LoVo (cell line): Measurements from ENCODE around the gene CTDSP2.
A peak's percentile ranks its signal among the peaks of the same experiment; 100 is the strongest.
"Not testable (repeated sequence)": the region's sequence is repeated elsewhere in the genome, so short reads cannot be mapped to it uniquely, and the experiment has no call there.

ENCODE experiments used
- DNase-seq: peaks from one replicate; pipeline ENCODE4 v3.0.0-alpha.2; 2016; ENCODE audit warnings: low spot score

The CTDSP2 gene

DNA sequence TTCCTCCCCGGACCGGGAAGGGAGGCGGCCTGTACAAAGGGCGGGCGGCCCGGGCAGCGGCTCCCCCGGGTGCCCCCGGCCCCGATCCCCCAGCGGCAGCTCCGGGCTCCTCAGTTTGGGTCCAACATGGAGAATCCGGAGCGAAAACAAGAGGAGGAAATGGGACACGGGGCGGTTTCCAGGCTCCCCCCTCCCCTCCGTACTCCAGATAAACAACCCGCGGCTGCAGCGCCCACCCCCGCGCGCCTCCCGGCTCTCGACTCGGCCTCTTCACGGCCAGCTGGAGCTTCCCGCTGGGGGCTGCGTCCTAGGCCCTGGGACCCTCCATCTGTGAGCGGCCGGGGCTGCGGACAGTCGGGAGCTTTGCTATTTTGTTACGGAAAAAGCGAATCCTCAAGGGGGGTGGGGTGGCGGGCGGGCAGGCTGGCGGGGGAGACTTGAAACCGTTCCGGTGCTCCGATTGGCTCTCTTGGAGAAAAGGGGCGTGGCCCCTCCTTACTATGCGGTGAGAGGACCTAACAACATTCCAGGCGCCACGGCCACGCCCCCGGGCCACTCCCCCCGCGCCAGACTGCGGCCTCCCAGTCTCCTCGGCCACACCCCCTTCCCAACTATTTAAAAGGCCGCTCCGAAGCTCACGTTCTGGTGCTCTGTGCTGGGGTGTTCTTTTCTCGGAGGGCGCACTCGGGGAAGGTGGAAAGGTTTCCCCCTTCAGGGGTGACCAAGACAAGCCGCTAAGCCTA, at the start of gene CTDSP2:
TSS of gene CTDSP2 (minus strand) at position 153 of the 743 bp plus-strand sequence. CDS start 294 bp downstream, outside the sequence.
- peak; percentile 100 for DNase-seq

DNA sequence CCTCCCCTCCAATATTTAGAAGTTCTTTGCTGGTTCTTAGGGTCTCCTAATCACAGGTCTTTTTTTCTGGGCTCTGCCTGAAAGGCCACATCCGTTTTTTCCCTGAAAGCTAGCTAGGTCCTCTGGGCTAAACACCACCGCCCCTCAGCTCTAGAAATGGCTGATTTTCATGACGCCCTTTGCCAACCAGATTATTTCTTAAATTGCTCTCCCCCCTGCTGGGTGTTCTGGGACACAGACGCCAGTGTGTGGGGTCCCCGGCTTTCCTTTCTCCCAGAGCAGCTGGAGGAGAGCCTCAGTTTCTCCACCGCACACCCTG, 49.5 kb upstream of the CTDSP2 start:
- no peak for DNase-seq

DNA sequence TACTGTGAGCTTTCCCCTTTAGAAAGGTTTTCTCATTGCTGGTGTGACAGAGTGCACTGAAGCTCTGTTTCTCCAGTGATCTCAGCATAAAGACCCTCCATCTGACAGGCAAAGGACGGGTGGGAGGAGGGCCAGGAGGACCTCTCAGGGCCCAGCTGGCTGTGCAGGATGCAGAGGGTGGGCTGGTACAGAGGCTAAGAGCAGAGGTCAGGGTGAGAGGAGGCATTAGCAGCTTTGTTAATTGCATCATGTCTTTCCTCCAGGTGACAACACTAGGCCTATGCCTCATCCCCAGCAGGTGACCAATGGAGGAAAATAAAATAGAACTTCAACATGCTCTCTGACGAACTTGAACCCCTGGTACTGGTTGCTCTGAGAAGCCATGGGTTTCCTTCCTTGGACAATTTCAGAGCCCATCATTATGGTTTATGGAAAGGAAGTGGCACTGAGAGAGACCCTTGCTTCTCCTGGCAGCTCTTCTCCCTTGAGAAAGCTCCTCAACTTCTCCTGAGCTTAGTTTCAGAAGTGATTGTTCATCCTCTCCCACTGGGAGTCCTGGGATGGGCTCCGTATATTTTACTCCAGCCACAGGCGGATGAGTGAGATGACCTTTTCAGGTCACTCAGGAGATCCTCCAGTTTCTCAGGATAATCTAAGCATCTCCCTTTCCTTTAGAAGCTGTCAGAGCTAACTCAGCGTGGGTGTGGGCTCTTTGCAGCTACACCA, 49.0 kb upstream of the CTDSP2 start:
- no peak for DNase-seq

- DNase-seq, result no peak
These were observed 48.1 kb upstream of the CTDSP2 start for GRCh38 chr12:57894399-57895292.

DNA sequence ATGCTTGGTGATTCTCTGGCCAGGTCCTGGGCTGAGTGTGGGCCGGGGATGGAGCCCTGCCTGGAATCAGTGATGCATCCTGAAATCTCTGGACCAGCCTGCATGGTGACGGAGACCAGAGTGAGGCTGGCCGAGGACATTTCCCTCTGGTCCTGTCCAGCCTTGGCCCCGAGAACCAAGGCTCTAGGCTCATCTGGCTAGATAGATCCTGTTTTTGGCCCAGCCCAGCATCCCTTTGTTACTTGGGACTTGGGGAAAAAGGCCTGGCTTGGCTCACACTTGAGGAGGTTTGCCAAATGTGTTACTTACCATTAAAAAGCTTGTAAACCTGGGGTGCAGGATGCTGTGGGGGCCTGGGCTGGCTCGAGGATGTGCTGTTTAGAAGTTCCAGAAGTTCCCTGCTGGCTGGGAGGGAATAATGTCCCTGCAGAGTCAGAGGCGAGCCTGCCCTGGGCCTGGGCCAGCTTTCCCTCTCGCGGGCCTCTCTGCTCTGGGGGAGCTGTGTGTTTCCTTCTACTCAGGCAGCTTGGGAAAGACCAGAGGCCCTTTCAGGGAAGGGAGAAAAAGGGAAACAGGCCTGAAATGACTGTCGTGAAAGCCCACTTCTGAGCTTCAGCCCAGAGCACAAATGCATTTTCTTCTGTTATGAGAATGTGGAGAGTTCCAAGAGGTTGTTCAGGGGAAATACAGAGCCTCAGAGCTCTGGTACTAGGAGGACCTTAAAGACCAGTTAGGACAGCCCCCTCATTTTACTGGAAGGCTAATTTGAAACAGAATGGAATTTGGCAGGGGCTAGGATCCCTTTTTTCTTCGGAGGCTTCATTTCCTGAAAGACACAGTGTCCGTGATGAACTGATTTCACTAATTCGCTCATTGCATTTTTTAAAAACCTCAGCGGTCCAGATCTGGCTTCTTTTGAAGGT, 47.2 kb upstream of the CTDSP2 start:
- no peak for DNase-seq

DNA sequence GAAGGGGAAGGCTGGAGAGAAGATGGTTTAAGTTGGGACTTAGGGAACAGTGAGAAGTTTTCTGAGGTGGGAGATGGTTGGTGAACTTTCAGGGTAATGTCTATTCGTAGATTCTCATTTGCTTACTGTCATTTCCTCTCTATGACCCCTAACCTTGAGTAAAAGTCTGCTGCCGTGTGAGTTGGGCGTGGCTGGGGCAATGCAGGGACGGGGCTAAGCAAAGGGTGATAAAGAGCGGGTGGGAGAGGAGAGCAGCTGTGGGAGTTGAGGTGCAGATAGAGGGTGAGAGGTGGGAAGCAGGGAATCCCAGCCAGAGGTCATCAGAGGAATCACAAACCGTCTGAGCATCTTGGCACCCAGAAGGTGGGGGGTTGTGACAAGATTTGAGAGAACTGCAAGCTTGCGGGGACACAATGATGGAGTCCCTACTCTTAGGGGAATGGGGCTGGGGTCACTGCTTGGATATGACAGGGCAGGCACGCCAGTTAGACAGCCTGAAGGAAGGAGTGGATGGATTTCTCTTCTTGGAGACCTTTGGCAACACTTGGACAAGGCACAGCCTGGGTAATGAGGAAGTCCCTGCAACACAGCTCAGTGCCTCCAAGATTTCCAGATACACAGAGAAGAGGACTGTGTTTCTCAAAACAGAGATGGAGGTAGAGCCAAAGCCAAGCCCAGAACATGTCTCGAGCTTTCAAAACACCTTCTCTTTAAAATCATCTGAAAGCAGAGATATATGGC, 45.9 kb upstream of the CTDSP2 start:
- no peak for DNase-seq

DNA sequence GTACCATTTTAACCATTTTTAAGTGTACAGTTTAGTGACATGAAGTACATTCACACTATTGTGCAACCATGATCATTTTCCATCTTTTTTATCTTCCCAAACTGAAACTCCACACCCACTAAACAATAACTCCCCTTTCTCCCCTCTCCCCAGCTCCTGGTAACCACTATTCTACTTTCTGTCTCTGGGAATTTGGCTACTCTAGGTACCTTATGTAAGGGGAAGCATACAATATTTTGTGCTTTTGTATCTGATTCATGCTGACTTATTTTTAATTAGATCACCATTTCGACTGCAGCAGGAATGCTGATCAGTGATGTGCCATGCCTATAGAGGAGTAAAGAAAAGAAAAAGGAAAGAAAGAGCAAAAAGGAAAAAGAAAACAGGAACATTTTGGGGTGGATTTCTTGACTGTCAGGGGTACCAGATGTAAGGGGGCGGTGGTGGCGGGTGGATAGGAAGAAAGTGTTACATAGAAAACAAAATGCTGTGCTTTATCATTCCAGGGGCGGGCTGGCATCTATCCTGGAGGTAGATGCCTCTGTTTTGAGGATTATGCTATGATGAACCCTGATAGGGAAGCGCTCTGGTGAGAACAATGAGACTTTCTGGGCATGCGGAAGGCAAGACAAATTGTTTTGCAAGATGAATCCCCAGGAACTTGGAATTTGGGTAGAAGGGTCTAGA, 45.2 kb upstream of the CTDSP2 start:
- no peak for DNase-seq

- DNase-seq, result peak; percentile 87
These were observed 43.9 kb upstream of the CTDSP2 start for GRCh38 chr12:57890191-57891115.

GRCh38 chr12:57889500-57889989, 43.0 kb upstream of the CTDSP2 start:
- no peak for DNase-seq

DNA sequence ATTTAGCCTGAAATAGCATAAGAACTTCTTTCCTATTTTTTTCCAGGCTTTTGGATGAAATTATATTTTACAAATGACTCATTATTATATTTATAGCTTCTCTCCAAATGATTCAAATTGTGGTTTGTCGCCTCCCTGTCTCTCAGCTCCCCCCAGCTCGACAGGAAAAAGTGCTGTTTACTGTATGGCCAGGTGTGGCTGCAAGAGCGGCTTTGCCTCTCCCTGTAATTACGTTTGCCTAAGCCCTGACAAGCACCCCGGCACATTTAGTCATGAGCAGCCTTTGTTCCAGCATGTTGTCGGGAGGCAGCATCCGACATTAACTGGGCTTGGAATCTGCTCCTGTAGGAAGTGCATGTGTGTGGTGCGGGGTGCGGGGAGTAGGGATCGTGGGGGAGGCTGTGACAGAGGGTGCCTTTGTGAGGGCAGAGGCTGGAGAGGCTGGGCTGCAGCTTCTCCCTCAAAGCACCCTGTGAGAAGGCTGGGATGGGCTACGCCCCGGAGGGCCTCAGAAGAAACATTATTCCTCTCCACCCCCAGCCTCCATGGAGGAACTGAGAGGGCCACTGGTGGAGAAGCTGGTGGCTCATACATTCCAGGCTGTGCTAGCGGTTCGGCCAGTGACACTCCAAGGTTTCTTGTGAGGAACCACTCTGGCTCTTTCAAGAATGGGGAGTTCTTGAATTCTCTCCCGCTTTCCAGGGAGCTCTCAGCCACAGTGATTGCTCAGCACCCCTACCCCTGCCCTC, 42.1 kb upstream of the CTDSP2 start:
- DNase-seq, result peak; percentile 72

DNA sequence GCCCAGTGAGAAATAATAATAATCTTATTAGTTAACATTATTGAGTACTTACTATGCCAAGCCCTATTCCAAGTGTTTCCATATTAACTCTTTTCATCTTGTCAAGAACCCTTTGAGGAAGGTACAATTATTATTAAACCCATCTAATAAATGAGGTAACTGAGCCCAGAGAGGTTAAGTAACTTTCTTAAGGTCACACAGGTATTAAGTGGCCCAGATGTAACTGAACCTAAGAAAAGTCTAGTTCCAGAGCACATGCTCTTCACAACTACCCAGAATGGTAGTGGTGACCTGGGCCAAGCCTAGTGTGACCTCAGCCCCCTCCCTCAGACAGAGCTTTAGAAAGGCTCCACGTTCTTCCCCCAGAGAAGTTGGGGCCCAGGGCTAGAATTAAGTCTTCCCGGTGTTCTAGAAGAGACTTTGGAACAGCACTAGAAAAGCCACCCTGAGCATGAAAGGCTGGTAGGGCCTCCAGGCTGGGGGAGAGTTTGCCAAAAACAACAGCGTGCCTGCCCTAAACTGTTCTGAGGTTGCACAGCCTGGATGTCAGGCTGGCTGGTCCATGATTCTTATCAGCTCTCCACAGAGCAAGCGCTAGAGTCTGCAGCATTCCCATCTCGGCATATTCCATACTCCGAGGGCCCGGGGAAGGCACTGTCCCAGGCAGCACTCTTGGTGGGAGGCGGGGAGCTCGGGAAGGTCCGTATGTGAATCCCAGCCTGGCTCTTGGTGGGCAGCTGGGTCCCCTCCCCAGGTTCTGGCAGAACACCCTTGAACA, 41.3 kb upstream of the CTDSP2 start:
- DNase-seq, result no peak

DNA sequence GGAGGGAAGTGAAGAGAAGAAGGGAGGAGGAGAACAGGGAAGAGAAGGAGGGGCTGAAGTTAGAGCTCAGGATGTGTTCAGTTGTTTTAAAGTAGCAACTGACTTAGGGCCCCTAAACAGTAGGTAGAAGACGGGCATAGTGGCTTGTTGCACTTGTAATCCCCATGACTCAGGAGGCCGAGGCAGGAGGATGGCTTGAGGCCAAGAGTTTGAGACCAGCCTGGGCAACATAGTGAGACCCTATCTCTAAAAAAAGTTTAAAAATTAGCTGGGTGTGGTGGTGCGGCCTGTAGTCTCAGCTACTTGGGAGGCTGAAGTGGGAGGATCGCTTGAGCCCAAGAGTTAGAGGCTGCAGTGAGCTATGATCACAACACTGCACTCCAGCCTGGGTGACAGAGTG, 40.4 kb upstream of the CTDSP2 start:
- DNase-seq, result not testable (repeated sequence)

- no peak for DNase-seq
These were observed 40.0 kb upstream of the CTDSP2 start for GRCh38 chr12:57886542-57886941.

- no peak for DNase-seq
These were observed 38.7 kb upstream of the CTDSP2 start for GRCh38 chr12:57885207-57885606.

DNA sequence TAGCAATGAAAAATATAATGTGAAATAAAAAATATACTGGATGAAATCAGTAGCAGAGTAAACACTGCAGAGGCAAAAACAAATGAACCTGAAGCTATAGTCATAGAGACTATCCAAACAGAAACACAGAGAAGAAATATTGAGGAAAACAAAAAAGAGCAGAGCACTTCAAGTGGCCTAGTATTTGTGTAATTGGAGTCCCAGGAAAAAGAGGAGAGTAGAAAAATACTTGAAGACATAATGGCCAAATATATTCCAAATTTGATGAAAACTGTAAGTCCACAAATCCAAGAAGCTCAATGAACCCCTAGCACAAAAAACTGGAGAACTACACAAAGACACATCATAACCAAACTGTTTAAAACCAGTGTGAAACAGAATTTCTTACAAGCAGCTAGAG, 37.2 kb upstream of the CTDSP2 start:
- no peak for DNase-seq

- no peak for DNase-seq
These were observed 36.5 kb upstream of the CTDSP2 start for GRCh38 chr12:57883057-57883456.

DNA sequence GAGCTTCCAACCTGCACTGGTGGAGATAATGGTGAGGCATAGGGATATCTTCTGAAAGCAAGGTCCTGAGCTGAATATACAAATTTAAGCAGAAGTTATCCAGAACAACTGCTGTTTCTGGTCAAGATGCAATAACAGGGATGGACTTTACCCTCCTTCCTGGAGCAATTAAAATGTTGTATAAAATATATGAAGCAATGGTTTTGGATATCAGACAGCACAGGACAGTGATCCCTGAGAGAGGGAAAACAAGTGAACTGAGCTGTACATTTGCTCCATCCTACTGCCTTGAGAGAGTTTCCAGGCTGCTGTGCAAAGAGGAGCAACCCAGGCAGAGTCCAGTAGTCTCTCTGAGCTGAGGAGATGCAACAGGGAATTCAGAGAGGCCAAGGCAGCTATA, 36.0 kb upstream of the CTDSP2 start:
- DNase-seq, result no peak
